ENCODE measurements around the gene GOLT1B. TPM values are rescaled to one million over a fixed set of nuclear protein-coding genes. Genes with fewer than 3 reads are reported as not detected.

The GOLT1B gene
- total RNA-seq, 1 experiment from 2014 or later, result 31.4 TPM

DNA sequence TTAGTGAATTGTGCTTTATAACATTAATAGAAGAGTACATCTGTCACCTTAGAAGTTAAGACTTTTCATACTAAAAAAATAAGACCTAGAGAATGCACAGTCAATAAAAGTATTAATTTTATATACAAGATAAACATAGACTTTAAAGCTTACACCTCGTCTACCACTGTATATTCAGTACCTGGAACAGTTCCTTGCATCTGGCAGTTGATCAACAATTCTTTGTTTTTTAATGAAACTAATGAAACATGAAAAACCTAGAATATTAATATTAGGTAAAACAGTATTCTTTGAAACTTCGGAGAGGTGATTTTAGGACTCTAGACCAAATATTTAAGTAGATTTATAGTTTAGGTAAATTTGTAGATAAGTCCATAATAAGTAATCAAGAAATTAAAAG, 4.3 kb downstream of the GOLT1B start:
- H3K4me1 ChIP-seq (ENCODE audit: insufficient read depth, low read length, poor library complexity, severe bottlenecking), result peaks cover 7% of the 10 kb centered on the region
- intact Hi-C loops (cut with micrococcal nuclease; ENCODE audit: unreplicated experiment), result no loop called here
- peaks cover 11% of the 10 kb centered on the region for H3K36me3 ChIP-seq (ENCODE audit: insufficient read depth, low read length, poor library complexity, severe bottlenecking)
- ChIA-PET POLR2A (ENCODE audit: low non-redundant PET) (no interaction called here), CTCF (no interaction called here)
- TF ChIP-seq CTCF (conservative IDR thresholded peaks at IDR 0.05; ENCODE audit: low read depth, low read length), result no peak
- TF ChIP-seq EZH2 (IDR thresholded peaks at IDR 0.05; ENCODE audit: borderline replicate concordance, low read depth, low read length, poor library complexity, severe bottlenecking), result no peak
- DNase-seq (ENCODE audit: low spot score), result no peak
- H3K9me3 ChIP-seq (ENCODE audit: low read depth, low read length, poor library complexity, severe bottlenecking), result no peaks in the 10 kb centered on the region
- no peaks in the 10 kb centered on the region for H3K27me3 ChIP-seq (replicated peaks; ENCODE audit: insufficient read depth, low read depth, low read length, poor library complexity)
- no TSS peak for BruUV-seq (replicated peaks)
- no peak overlapping the region for H3K4me3 ChIP-seq (ENCODE audit: low read depth, low read length, poor library complexity, severe bottlenecking)
- H3K27ac ChIP-seq (ENCODE audit: low read depth, low read length, poor library complexity, severe bottlenecking), result no peak overlapping the region

- Histone ChIP-seq H3K9me3 (ENCODE audit: low read depth, low read length, poor library complexity, severe bottlenecking) (no peaks in the 10 kb centered on the region), H3K4me3 (ENCODE audit: low read depth, low read length, poor library complexity, severe bottlenecking) (no peak overlapping the region), H3K36me3 (ENCODE audit: insufficient read depth, low read length, poor library complexity, severe bottlenecking) (peaks cover 11% of the 10 kb centered on the region), H3K27ac (ENCODE audit: low read depth, low read length, poor library complexity, severe bottlenecking) (no peak overlapping the region), H3K27me3 (replicated peaks; ENCODE audit: insufficient read depth, low read depth, low read length, poor library complexity) (no peaks in the 10 kb centered on the region), H3K4me1 (ENCODE audit: insufficient read depth, low read length, poor library complexity, severe bottlenecking) (peaks cover 4% of the 10 kb centered on the region)
- intact Hi-C loops (cut with micrococcal nuclease; ENCODE audit: unreplicated experiment), result no loop called here
- ChIA-PET POLR2A (ENCODE audit: low non-redundant PET) (no interaction called here), CTCF (no interaction called here)
- no peak for TF ChIP-seq EZH2 (IDR thresholded peaks at IDR 0.05; ENCODE audit: borderline replicate concordance, low read depth, low read length, poor library complexity, severe bottlenecking)
- no peak for TF ChIP-seq CTCF (conservative IDR thresholded peaks at IDR 0.05; ENCODE audit: low read depth, low read length)
- BruUV-seq (replicated peaks), result no TSS peak
- no peak for DNase-seq (ENCODE audit: low spot score)
Measured at GRCh38 chr12:21507849-21508248, 6.3 kb downstream of the GOLT1B start.

GRCh38 chr12:21509768-21510167, 8.2 kb downstream of the GOLT1B start:
- Histone ChIP-seq H3K27me3 (replicated peaks; ENCODE audit: insufficient read depth, low read depth, low read length, poor library complexity) (no peaks in the 10 kb centered on the region), H3K27ac (ENCODE audit: low read depth, low read length, poor library complexity, severe bottlenecking) (no peak overlapping the region), H3K4me1 (ENCODE audit: insufficient read depth, low read length, poor library complexity, severe bottlenecking) (no peaks in the 10 kb centered on the region), H3K4me3 (ENCODE audit: low read depth, low read length, poor library complexity, severe bottlenecking) (no peak overlapping the region), H3K9me3 (ENCODE audit: low read depth, low read length, poor library complexity, severe bottlenecking) (no peaks in the 10 kb centered on the region), H3K36me3 (ENCODE audit: insufficient read depth, low read length, poor library complexity, severe bottlenecking) (peaks cover 11% of the 10 kb centered on the region)
- ChIA-PET CTCF (no interaction called here), POLR2A (ENCODE audit: low non-redundant PET) (interaction anchor here (0.9 kb wide), 1 partner anchor 194 kb away, joined by 4 read pairs; no protein-coding TSS in a partner anchor)
- DNase-seq (ENCODE audit: low spot score), result no peak
- BruUV-seq (replicated peaks), result no TSS peak
- intact Hi-C loops (cut with micrococcal nuclease; ENCODE audit: unreplicated experiment), result no loop called here
- no peak for TF ChIP-seq EZH2 (IDR thresholded peaks at IDR 0.05; ENCODE audit: borderline replicate concordance, low read depth, low read length, poor library complexity, severe bottlenecking)
- TF ChIP-seq CTCF (conservative IDR thresholded peaks at IDR 0.05; ENCODE audit: low read depth, low read length), result no peak

Data from A673 (cell line).